Measurements from ENCODE around the gene CCL14. TPM values are rescaled to one million over a fixed set of nuclear protein-coding genes. Genes with fewer than 3 reads are reported as not detected.

CCL14 gene
- total RNA-seq, 1 experiment from 2014 or later: not detected

- no peak for ATAC-seq
- no peaks in the 10 kb centered on the region for H3K36me3 ChIP-seq (ENCODE audit: control insufficient read depth, insufficient read depth, low read length)
- DNase-seq (ENCODE audit: low read depth, low spot score): no peak
- H3K4me1 ChIP-seq (ENCODE audit: control insufficient read depth, insufficient read depth, low read length): peaks cover 5% of the 10 kb centered on the region; the same call in 1 of the 2 replicates
- no TSS peak for BruUV-seq (replicated peaks)
- POLR2A ChIA-PET: no interaction called here
- no peak overlapping the region for H3K4me3 ChIP-seq (ENCODE audit: low read depth in 2 of 2, low read length in 2 of 2)
- intact Hi-C loops (cut with micrococcal nuclease; ENCODE audit: unreplicated experiment) (no loop called here), in situ Hi-C loops (cut with HindIII; ENCODE audit: low pct_unique_long_range_greater_than_20kb, low sequenced_read_pairs) (no loop called here)
- no peaks in the 10 kb centered on the region for H3K9me3 ChIP-seq (ENCODE audit: control insufficient read depth, insufficient read depth, low read depth, low read length)
- TF ChIP-seq CTCF (IDR thresholded peaks at IDR 0.05) (no peak), POLR2AphosphoS5 (IDR thresholded peaks at IDR 0.05; ENCODE audit: low read depth, low read length) (no peak), TCF7L2 (IDR thresholded peaks at IDR 0.05; ENCODE audit: low read depth, low read length) (no peak), REST (IDR thresholded peaks at IDR 0.05; ENCODE audit: insufficient read depth in 1 of 2, low read depth in 2 of 2, low read length in 1 of 2) (no peak), SIN3A (IDR thresholded peaks at IDR 0.05; ENCODE audit: borderline replicate concordance, insufficient read depth, low read depth, low read length) (no peak)
- no peak overlapping the region for H3K27ac ChIP-seq (ENCODE audit: low read length)
- CTCF ChIA-PET: no interaction called here
- no peaks in the 10 kb centered on the region for H3K27me3 ChIP-seq (ENCODE audit: control insufficient read depth, insufficient read depth, low read length)
Observed at GRCh38 chr17:35972535-35972934, 14.0 kb downstream of the CCL14 start.

GRCh38 chr17:35972066-35972465 lies 14.5 kb downstream of the CCL14 start:
- POLR2A ChIA-PET: no interaction called here
- CTCF ChIA-PET: no interaction called here
- no peak overlapping the region for H3K27ac ChIP-seq (ENCODE audit: low read length)
- ATAC-seq (no peak), DNase-seq (ENCODE audit: low read depth, low spot score) (no peak)
- intact Hi-C loops (cut with micrococcal nuclease; ENCODE audit: unreplicated experiment) (no loop called here), in situ Hi-C loops (cut with HindIII; ENCODE audit: low pct_unique_long_range_greater_than_20kb, low sequenced_read_pairs) (no loop called here)
- H3K4me1 ChIP-seq (ENCODE audit: control insufficient read depth, insufficient read depth, low read length): peaks cover 5% of the 10 kb centered on the region; the same call in 1 of the 2 replicates
- BruUV-seq (replicated peaks): no TSS peak
- no peaks in the 10 kb centered on the region for H3K36me3 ChIP-seq (ENCODE audit: control insufficient read depth, insufficient read depth, low read length)
- H3K27me3 ChIP-seq (ENCODE audit: control insufficient read depth, insufficient read depth, low read length): no peaks in the 10 kb centered on the region
- H3K4me3 ChIP-seq (ENCODE audit: low read depth in 2 of 2, low read length in 2 of 2): no peak overlapping the region
- no peak for TF ChIP-seq CTCF (IDR thresholded peaks at IDR 0.05)
- TF ChIP-seq SIN3A (IDR thresholded peaks at IDR 0.05; ENCODE audit: borderline replicate concordance, insufficient read depth, low read depth, low read length): no peak
- no peak for TF ChIP-seq TCF7L2 (IDR thresholded peaks at IDR 0.05; ENCODE audit: low read depth, low read length)
- no peak for TF ChIP-seq POLR2AphosphoS5 (IDR thresholded peaks at IDR 0.05; ENCODE audit: low read depth, low read length)
- TF ChIP-seq REST (IDR thresholded peaks at IDR 0.05; ENCODE audit: insufficient read depth in 1 of 2, low read depth in 2 of 2, low read length in 1 of 2): no peak
- H3K9me3 ChIP-seq (ENCODE audit: control insufficient read depth, insufficient read depth, low read depth, low read length): no peaks in the 10 kb centered on the region
